AG04449 (cell line): ENCODE measurements around the gene CNOT2.

Source experiments
- CTCF ChIA-PET: fragments of 350-600 bp; formaldehyde crosslinking; extraction: SDS; loops from one replicate; lab custom pipeline; 2021; ENCODE audit warnings: antibody characterized with exemption; lab: Yijun Ruan, JAX
- POLR2A ChIA-PET: fragments of 400-600, 350-600 bp; formaldehyde crosslinking; extraction: SDS; loops from one replicate; lab custom pipeline; 2020; ENCODE audit warnings: antibody characterized with exemption, inconsistent platforms; lab: Yijun Ruan, JAX
- DNase-seq: peaks from one replicate; pipeline ENCODE4 v3.0.0-alpha.2; 2010; ENCODE audit warnings: low read depth, low spot score
- H3K4me3 ChIP-seq: 2 replicates; pipeline ENCODE4 v1.5.1; 2011; ENCODE audit warnings: low read depth, mild to moderate bottlenecking, control low read depth, low read length
- CTCF ChIP-seq: IDR thresholded peaks from one replicate; pipeline ENCODE4 v1.5.1; 2011; ENCODE audit warnings: mild to moderate bottlenecking, moderate library complexity, low read length, control low read depth, inconsistent platforms; ENCODE audit not compliant: insufficient read depth; ENCODE audit errors: missing control alignments

The CNOT2 gene

GRCh38 chr12:70241845-70242244, 1.4 kb upstream of the CNOT2 start:
- no peak for DNase-seq
- CTCF ChIA-PET: interaction anchor here (0.8 to 1.1 kb wide), 2 partner anchors 341 to 363 kb away, joined by 4 read pairs; no protein-coding TSS in a partner anchor
- POLR2A ChIA-PET: no interaction called here
- no peak for TF ChIP-seq CTCF
- peak overlapping the region; percentile 88 for H3K4me3 ChIP-seq

- POLR2A ChIA-PET: interaction anchor here (0.7 to 0.9 kb wide), 2 partner anchors 256 to 314 kb away, joined by 3 read pairs; no protein-coding TSS in a partner anchor
- TF ChIP-seq CTCF: no peak
- CTCF ChIA-PET: interaction anchor here (1.0 to 1.4 kb wide), 3 partner anchors 343 to 364 kb away, joined by 3 to 5 read pairs (median 5); no protein-coding TSS in a partner anchor
- DNase-seq: no peak
- H3K4me3 ChIP-seq: peak overlapping the region; percentile 88
These were observed 508 bp downstream of the CNOT2 start for GRCh38 chr12:70243510-70244371.

GRCh38 chr12:70244409-70244808, 1.2 kb downstream of the CNOT2 start:
- no peak for TF ChIP-seq CTCF
- ChIA-PET POLR2A (interaction anchor here (0.7 to 0.9 kb wide), 2 partner anchors 257 to 313 kb away, joined by 3 read pairs; no protein-coding TSS in a partner anchor), CTCF (interaction anchor here (1.0 to 1.4 kb wide), 4 partner anchors 337 to 364 kb away, joined by 3 to 5 read pairs (median 3); no protein-coding TSS in a partner anchor)
- no peak for DNase-seq
- peak overlapping the region; percentile 88 for H3K4me3 ChIP-seq

- POLR2A ChIA-PET: no interaction called here
These were observed 2.2 kb downstream of the CNOT2 start for GRCh38 chr12:70245458-70245857.

GRCh38 chr12:70246580-70246979, 3.3 kb downstream of the CNOT2 start:
- CTCF ChIA-PET: interaction anchor here (0.7 to 1.5 kb wide), 3 partner anchors 20 to 346 kb away, joined by 3 to 8 read pairs (median 3); no protein-coding TSS in a partner anchor
- no peak for TF ChIP-seq CTCF
- no peak for DNase-seq
- POLR2A ChIA-PET: no interaction called here
- H3K4me3 ChIP-seq: no peak overlapping the region

More at GRCh38 chr12:70245458-70245857, 2.2 kb downstream of the CNOT2 start:
- no peak overlapping the region for H3K4me3 ChIP-seq
- CTCF ChIA-PET: interaction anchor here (1.2 to 1.4 kb wide), 2 partner anchors 338 to 365 kb away, joined by 3 read pairs; no protein-coding TSS in a partner anchor
- no peak for DNase-seq
- no peak for TF ChIP-seq CTCF
